Measurements from ENCODE around the gene KDM4E.
"Not testable (repeated sequence)": the region's sequence is repeated elsewhere in the genome, so short reads cannot be mapped to it uniquely, and the experiment has no call there.

The KDM4E gene

DNA sequence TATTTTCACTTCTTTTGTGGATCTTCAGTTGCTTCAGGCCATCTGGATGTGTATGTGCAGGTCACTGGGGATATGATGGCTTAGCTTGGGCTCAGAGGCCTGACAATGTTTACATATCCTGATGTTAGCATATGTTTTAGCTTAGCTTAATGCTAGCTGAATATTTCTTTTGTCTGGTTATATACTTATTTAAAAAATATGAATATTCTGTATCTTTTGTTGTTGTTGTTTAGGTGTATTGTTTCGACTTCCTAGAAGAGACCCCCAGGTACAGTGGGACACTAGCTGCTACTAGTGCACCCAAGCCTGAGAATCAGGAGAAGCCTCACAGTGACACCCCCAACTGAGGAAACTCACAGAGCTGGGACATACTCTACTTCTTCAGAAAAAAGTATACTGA, at the start of gene KDM4E:
TSS of gene KDM4E (plus strand) at position 301 of the 400 bp plus-strand sequence. CDS start 300 bp downstream, outside the sequence.
- DNase-seq (ENCODE audit: low read depth, low spot score) = no peak

DNA sequence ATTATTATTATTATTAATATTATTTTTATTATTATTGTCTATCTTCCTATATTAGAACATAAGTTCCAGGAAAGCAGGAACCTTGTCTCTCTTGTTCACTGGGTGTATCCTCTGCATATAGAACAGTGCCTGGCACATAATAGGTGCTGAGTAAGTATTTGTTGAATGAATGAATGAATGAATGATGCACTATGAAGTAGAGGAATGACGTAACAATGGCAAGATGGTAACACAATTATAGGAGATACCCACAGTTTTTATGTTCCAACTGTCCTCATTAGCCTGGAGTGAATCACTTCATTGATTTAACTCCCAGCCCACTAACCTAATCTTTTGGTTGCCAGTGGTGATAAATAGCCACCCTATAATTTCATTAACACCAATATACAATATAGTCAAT, 49.5 kb upstream of the KDM4E start:
- DNase-seq (ENCODE audit: low read depth, low spot score) = no peak

DNA sequence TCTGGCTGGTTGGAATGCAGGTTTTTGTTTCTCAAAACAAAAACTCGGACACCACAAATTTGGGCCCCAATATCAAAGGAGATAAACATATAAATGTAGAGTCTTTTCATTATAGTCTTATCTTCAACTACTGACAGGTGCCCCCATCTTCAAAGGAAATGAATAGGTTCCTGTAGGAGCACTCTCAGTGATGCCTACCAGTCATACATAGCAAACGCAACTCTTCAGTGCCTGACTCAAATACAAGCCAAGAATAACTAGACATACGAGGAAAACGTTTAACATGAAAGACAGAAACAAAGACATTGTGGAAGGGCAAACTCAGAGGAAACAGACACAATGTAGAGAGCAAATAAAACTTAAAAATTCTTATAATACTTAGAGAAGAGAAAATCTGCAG, 37.7 kb upstream of the KDM4E start:
- no peak for DNase-seq (ENCODE audit: low read depth, low spot score)

DNA sequence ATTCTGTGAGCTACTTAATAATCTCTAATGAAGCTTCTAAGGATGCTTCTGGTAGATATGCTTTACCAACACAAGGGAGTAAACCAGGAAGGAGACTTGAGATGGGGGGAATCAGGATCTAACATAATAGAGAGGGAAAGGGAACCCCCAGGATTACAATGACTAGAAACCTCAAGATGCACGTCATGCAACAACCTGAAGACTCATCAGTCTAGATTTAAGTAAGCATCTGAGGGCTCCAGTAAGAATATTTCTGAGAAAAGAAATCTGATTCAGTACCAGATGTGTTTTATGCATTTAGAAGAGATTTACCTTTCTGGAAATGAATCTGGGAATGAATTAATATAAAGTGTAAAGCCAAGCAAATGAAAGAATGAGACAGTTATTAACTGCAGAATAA, 36.3 kb upstream of the KDM4E start:
- DNase-seq (ENCODE audit: low read depth, low spot score) = no peak

DNA sequence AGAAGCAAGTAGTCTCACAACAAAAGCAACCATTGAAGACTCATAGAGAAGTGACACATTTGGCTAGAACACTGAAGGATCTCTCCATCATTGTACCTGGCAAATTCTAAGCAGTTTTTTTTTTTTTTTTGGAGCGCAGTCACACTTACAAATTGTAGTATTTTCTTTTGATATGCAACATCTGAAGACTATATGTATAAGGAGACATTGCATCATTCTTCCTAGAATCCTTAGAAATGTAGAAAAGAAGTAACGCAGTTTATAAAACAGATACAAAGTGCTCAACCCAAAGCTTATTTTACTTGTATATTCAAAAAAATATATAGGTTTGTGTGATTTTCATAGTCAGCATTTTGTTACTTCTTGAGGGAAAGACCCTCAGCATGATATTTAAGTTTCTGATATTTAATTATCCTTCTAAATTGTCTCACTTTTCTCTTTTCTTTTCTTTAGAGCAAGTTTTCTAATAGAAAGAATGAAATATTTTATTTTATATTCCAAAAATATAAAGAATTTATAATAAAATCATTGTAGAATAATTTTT, 31.6 kb upstream of the KDM4E start:
- no peak for DNase-seq (ENCODE audit: low read depth, low spot score)

DNA sequence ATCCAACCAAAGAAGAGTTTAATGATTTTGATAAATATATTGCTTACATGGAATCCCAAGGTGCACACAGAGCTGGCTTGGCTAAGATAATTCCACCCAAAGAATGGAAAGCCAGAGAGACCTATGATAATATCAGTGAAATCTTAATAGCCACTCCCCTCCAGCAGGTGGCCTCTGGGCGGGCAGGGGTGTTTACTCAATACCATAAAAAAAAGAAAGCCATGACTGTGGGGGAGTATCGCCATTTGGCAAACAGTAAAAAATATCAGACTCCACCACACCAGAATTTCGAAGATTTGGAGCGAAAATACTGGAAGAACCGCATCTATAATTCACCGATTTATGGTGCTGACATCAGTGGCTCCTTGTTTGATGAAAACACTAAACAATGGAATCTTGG, 27.6 kb upstream of the KDM4E start:
- no peak for DNase-seq (ENCODE audit: low read depth, low spot score)

DNA sequence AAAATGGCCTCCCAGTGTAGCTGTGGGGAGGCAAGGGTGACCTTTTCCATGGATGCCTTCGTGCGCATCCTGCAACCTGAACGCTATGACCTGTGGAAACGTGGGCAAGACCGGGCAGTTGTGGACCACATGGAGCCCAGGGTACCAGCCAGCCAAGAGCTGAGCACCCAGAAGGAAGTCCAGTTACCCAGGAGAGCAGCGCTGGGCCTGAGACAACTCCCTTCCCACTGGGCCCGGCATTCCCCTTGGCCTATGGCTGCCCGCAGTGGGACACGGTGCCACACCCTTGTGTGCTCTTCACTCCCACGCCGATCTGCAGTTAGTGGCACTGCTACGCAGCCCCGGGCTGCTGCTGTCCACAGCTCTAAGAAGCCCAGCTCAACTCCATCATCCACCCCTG, 26.8 kb upstream of the KDM4E start:
- no peak for DNase-seq (ENCODE audit: low read depth, low spot score)

DNA sequence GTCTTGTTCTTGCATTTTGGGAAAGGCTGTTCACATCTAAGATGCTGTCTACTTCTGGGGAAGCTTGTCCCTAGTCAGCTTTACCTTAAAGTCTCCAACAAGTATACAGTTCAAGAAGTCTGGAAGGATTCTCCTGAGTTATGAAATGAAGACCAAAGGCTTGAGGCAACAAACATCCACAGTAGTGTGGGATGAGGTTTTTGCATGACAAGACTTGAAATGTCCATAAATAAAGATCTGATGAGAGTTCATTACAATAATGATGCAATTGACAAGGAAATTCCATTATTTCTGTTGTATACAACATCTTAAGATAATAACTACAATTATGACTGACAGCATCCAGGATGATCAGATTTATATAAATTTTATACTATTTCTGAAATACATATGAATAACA, 21.3 kb upstream of the KDM4E start:
- no peak for DNase-seq (ENCODE audit: low read depth, low spot score)

DNA sequence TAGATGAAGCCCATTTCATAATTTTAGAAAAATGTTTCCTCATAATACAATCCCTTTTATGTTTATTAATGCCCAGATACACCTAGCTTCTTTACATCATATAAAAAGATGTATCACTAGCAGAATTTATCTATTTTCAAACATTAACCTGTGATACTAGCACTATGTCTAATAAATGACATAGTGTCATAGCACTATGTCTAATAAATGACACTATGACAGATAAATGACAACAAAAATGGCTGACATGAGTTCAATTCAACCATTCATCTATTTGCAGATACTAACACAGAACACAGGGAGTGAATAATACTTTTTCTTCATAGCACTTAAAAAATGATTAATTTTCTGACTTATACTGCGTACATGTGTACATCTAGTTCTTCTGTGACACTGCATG, 19.4 kb upstream of the KDM4E start:
- no peak for DNase-seq (ENCODE audit: low read depth, low spot score)

DNA sequence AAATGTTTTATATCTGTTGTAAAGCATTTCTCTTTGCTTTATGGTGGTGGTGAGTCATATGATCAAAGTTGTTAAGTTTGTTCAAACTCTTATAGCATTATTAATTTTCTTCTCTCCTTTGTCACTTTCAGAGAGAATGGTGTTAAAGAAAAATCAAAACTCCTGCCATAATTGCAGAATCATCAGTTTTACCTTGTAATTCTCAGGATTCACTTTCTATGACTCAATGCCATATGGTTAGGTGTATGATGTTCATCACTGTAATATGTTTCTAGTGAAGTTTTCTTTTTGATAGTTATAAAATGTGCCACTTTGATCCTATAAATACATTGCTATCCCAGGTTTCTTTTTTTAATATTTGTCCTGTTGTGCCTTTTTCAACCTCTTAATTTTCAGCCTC, 13.7 kb upstream of the KDM4E start:
- no peak for DNase-seq (ENCODE audit: low read depth, low spot score)

DNA sequence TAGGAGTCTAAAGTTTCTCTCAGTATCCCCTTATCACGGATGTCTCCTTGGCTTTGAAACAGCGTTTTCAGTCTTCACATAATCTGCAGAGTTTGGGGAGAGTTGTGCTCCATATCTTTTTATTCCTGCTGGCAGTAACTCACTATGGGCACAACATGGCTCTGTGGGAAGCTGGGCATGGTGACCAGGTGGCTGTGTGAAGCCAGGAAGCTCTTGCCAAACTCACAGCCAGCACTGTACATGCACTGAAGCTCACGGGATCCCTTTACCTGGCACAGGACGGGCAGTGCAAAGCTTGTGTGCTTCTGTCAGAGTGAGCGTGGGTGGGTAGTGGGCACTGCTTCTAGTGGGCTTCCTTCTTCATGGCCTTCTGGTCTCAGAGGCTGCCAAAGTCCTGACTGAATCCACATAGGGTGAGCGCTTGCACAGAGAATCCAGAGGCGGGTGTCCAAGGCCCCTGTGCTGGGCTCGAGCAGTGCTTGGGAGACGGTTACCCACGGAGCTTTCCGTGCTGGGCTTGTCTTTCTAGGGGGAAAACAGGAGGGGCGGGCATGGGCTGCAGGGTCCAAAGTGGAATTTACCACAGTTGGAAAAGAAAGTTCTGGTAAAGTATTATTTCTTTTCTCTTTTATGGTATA, 10.8 kb upstream of the KDM4E start:
- no peak for DNase-seq (ENCODE audit: low read depth, low spot score)

DNA sequence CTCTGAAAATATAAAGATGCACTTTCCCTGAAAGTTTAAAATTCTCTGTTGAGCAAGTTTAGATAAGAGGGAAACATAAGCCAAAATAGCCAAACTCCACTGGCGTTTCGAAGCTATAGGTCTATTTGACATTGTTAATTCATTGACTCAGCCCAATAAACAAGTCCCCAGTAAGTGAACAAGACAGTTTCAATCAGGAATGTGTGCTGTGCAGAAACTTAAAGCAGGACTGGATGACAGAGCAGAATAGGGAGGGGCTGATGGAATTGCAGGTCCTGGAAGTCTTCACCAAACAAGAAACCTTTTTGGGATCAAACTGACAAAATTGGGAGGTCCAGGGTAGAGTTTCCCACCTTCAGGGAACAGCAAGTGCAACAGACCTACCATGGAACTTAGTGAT, 8.9 kb upstream of the KDM4E start:
- no peak for DNase-seq (ENCODE audit: low read depth, low spot score)

DNA sequence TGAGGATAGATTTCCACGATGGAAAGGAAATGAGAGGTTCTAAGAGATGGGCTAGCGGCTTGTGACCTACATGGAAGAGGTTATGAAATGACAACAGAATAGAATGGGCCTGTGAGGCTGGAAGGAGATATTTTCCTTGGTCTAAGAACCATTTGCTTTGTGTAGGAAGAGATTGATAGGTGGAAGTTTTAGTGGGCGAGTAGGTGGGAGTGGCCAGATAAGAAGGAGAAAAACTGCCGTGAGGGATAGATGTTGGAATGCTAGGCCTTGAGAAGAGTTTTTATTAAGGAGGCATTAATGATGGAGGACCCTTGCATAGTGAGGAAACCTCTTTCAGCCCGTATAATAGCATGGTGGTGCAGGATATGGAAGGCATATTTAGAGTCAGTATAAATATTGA, 3.6 kb upstream of the KDM4E start:
- DNase-seq (ENCODE audit: low read depth, low spot score) = not testable (repeated sequence)

DNA sequence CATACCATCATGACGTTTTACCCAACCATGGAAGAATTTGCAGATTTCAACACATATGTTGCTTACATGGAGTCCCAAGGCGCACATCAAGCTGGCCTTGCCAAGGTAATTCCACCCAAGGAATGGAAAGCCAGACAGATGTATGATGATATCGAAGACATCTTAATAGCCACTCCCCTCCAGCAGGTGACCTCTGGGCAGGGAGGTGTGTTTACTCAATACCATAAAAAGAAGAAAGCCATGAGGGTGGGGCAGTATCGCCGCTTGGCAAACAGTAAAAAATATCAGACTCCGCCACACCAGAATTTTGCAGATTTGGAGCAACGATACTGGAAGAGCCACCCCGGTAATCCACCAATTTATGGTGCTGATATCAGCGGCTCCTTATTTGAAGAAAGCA, 536 bp downstream of the KDM4E start:
- not testable (repeated sequence) for DNase-seq (ENCODE audit: low read depth, low spot score)

DNA sequence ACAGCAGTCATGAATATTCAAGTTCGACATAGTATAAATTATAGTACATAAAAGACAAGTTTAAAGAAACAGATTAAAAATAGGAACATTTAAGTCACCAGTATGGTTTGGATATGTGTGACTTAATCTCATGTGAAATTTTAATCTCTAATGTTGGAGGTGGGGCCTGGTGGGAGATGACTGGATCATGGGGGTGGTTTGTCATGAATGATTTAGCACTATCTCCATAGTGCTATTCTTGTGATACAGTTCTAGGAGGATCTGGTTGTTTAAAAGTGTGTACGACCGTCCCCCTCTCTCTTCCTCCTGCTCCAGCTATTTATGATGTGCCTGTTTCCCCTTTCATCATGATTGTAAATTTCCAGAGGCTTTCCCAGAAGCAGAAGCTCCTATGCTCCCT, 3.3 kb downstream of the KDM4E start:
- no peak for DNase-seq (ENCODE audit: low read depth, low spot score)

DNA sequence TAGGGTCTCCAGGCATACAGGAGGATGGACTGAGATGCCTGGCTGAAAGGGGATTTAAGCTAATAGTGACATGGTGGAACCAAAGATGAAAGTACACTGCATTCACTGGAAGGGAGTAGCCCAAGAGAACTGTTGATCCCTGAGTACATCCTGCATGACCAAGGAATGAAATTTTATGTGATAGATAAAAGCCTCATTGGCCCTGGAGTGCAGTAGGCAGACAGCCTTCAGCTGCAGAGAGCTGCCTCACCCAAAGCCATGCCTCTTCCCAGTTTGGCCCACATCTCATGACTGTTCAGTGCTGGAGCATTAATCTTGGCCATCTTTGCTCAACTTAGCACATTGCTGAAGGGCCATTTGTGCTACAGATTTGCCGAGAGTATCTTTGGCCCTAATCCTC, 8.0 kb downstream of the KDM4E start:
- no peak for DNase-seq (ENCODE audit: low read depth, low spot score)

DNA sequence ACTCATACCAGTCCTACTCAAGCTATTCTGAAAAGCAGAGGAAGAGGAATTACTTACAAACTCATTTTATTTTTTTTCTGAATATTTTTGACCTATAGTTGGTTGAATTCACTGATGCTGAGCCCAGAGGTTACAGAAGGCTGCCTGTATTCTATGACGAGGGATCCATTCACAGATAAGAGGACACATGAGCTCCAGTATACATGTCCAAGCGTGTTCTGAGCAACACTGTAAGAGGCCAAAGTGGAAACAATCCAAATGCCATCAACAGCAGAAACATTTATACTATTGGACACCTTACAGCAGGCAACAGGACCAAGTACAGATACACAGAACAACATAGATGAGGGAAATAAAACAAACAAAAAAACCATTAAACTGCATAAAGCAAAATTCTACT, 10.3 kb downstream of the KDM4E start:
- DNase-seq (ENCODE audit: low read depth, low spot score) = no peak

DNA sequence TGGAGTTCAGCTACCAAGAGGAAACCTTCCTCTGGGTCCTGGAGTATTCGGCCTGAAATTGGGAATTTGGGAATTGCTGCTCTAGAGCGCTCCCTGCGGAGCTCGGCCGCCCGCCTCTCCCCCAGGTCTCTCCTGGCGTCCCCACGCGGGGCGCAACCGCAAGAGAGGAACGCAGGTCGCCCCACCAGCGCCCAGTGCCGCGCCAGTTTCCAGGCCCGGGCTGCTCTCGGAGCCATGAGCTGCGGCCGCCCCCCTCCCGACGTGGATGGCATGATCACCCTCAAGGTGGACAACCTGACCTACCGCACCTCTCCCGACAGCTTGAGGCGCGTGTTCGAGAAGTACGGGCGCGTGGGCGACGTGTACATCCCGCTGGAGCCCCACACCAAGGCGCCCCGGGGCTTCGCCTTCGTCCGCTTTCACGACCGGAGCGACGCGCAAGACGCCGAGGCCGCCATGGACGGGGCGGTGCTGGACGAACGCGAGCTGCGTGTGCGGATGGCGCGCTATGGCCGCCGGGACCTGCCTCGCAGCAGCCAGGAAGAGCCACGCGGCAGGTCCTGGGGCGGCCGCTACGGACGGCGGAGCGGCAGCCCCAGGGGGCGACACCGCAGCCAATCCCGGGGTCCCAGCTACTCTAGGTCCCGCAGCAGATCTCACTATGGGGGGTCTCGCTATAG, 12.4 kb downstream of the KDM4E start:
- not testable (repeated sequence) for DNase-seq (ENCODE audit: low read depth, low spot score)

DNA sequence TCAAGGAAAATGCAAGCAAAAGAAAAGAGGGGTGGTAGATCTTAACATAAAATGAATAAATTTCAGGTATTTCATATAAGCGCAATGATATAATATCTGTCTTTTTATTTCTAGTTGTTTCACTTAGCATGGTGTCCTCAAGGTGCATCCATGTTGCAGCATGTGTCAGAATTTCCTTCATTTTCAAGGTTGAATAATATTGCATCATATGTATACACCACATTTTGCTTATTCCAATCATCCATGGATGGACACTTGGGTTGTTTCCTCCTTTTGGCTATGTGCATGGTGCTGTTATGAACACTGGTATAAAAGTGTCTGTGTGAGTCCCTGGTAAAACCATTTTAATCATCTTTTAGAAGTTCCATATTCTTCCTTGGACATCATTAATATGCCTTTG, 17.2 kb downstream of the KDM4E start:
- DNase-seq (ENCODE audit: low read depth, low spot score) = no peak

DNA sequence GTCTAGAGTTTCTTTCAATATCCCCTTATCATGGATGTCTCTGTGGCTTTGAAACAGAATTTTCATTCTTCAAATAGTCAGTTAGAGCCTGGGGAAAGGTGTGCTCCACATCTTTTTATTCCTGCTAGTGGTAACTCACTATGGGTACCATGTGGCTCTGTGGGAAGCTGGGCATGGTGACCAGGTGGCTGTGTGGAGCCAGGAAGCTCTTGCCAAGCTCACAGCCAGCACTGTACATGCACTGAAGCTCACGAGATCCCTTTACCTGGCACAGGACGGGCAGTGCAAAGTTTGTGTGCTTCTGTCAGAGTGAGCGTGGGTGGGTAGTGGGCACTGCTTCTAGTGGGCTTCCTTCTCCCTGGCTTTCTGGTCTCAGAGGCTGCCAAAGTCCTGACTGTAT, 17.8 kb downstream of the KDM4E start:
- no peak for DNase-seq (ENCODE audit: low read depth, low spot score)

DNA sequence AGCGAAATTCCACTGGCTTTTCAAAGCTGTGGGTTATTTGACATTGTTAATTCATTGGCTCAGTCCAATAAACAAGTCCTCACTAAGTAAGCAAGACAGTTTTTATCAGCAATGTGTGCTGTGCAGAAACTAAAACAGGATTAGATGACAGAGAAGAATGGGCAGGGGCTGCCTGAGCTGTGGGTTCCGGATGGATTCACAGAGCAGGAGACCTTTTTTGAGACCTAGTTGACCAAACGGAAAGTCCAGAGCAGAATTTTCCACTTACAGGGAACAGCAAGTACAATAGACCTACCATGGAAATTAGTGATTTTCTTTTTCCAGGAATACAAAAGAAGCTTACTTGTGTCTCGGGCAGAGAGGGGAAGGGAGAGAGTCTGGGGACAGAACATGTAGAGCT, 19.0 kb downstream of the KDM4E start:
- DNase-seq (ENCODE audit: low read depth, low spot score) = no peak

DNA sequence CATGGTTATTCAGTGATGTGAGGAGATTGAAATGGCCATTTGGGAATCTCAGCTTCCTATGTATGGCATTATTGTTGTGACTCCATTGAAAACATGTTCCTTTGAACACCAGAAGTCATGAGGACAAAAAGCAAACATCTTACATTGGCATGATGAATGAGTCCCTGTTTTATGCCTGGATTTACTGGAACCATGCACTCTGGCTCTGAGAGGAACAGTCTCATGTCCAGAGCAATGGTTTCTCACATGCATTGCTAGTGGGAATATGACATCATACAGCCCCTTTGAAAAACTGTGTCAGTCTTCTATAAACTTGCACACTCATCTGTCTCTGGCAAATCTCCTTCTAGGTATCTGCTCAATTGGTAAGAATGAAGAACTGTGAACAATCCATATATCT, 20.8 kb downstream of the KDM4E start:
- DNase-seq (ENCODE audit: low read depth, low spot score) = no peak

DNA sequence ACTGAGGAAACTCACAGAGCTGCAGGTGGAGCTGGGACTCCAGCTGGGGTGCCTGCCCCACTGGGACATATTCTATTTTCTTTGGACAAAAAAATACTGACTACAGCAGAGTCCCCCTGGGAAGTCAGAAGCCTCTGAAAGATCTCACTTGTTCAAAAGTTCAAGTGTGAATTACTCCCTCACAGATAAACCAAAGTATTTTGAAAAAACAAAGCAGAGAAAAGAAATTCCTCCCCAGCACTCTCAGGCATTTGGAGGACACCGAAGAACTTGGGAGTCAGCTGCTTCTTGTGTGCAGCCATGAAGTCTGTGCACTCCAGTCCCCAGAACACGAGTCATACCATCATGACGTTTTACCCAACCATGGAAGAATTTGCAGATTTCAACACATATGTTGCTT, 24.1 kb downstream of the KDM4E start, which contains the start of gene KDM4F:
TSS of gene KDM4F (plus strand) at position 301 of the 400 bp plus-strand sequence.
- DNase-seq (ENCODE audit: low read depth, low spot score) = not testable (repeated sequence)

All from iPS DF 19.7 (cell line).